Measurements from ENCODE around the gene KLK12. TPM values are rescaled to one million over a fixed set of nuclear protein-coding genes. Genes with fewer than 3 reads are reported as not detected.

The KLK12 gene
- polyA plus RNA-seq, 1 donor (not counting 4 experiments of a cell fraction or from before 2014, with no cell fraction given): not detected

DNA sequence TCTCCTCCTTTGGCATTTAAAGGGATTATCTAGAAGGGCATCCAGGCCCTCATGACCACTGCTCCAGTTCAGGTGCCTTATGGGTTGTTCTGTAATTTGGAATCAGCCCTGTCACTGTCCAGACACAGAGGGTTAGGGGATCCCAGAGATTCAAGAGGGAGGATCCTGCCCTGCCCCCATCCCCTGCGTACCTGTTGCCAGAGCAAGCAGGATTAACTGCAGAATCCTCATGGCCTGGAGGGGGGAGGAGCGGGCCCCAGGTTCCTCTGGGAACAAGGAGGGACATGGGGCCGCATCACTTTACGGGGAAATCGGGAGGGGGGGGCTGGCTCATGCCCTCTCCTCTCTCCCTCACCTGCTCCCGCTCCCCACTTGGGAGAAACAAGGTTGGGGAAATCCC lies 9.4 kb downstream of the KLK12 start:
- DNase-seq (ENCODE audit: low read depth, low spot score) (no peak), FAIRE-seq (no peak)
- H3K9me1 ChIP-seq (ENCODE audit: control insufficient read depth, extremely low read depth, insufficient read depth, low read length): no peaks in the 10 kb centered on the region
- H2AFZ ChIP-seq (ENCODE audit: control insufficient read depth, low read length): no peak overlapping the region
- no peaks in the 10 kb centered on the region for H3K79me2 ChIP-seq (ENCODE audit: control insufficient read depth, insufficient read depth, low read length)
- TF ChIP-seq EZH2 (IDR thresholded peaks at IDR 0.05; ENCODE audit: low read length): no peak
- TF ChIP-seq, protein P1, sequence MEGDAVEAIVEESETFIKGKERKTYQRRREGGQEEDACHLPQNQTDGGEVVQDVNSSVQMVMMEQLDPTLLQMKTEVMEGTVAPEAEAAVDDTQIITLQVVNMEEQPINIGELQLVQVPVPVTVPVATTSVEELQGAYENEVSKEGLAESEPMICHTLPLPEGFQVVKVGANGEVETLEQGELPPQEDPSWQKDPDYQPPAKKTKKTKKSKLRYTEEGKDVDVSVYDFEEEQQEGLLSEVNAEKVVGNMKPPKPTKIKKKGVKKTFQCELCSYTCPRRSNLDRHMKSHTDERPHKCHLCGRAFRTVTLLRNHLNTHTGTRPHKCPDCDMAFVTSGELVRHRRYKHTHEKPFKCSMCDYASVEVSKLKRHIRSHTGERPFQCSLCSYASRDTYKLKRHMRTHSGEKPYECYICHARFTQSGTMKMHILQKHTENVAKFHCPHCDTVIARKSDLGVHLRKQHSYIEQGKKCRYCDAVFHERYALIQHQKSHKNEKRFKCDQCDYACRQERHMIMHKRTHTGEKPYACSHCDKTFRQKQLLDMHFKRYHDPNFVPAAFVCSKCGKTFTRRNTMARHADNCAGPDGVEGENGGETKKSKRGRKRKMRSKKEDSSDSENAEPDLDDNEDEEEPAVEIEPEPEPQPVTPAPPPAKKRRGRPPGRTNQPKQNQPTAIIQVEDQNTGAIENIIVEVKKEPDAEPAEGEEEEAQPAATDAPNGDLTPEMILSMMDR (optimal IDR thresholded peaks at IDR 0.05 in 1 of 3, IDR thresholded peaks at IDR 0.05 in 1 of 3, conservative IDR thresholded peaks at IDR 0.05 in 1 of 3; ENCODE audit: extremely low read depth in 1 of 3, insufficient read depth in 2 of 3, low read length in 3 of 3): no peak
- H3K27ac ChIP-seq (ENCODE audit: control insufficient read depth, insufficient read depth, low read length): no peak overlapping the region
- no peaks in the 10 kb centered on the region for H3K9me3 ChIP-seq (ENCODE audit: control insufficient read depth, low read depth, low read length)
- H3K9ac ChIP-seq (ENCODE audit: control insufficient read depth, extremely low read depth, insufficient read depth, low read length): no peak overlapping the region
- H3K4me2 ChIP-seq (ENCODE audit: control insufficient read depth, extremely low read depth, insufficient read depth, low read depth, low read length): no peak overlapping the region
- H4K20me1 ChIP-seq (ENCODE audit: control insufficient read depth, extremely low read depth, insufficient read depth, low read length): no peaks in the 10 kb centered on the region
- peaks cover 11% of the 10 kb centered on the region for H3K27me3 ChIP-seq (ENCODE audit: control insufficient read depth, extremely low read depth, insufficient read depth, low read length)
- peak overlapping the region in 1 of 3 experiments; percentile 44 for H3K4me3 ChIP-seq (ENCODE audit: control insufficient read depth in 2 of 3, extremely low read depth in 1 of 3, insufficient read depth in 2 of 3, low read depth in 1 of 3, low read length in 3 of 3)
- peaks cover 18% of the 10 kb centered on the region for H3K4me1 ChIP-seq (ENCODE audit: control insufficient read depth, extremely low read depth, insufficient read depth, low read length)
- H3K36me3 ChIP-seq (ENCODE audit: control insufficient read depth in 2 of 2, extremely low read depth in 1 of 2, insufficient read depth in 2 of 2, low read length in 2 of 2): peaks cover 0 to 5% of the 10 kb centered on the region in 2 experiments
- dilution Hi-C loops (cut with MboI; ENCODE audit: extremely low pct_ligation_motif_present, low sequenced_read_pairs): no loop called here

DNA sequence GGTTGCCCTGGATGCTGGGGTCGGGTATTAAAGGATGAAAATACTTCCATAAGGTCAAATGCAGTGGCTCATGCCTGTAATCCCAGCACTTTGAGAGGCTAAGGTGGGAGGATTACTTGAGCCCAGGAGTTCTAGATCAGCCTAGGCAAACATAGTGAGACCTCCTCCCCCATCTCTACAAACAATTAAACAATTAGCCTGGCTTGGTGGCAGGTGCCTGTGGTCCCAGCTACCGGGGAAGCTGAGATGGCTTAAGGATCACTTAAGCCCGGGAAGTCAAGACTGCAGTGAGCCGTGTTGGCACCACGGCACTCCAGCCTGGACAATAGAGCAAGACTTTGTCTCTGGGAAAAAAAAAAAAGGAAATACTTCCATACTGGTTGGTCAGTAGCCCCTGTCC lies 9.9 kb downstream of the KLK12 start:
- no peak for TF ChIP-seq EZH2 (IDR thresholded peaks at IDR 0.05; ENCODE audit: low read length)
- TF ChIP-seq, protein P1 (optimal IDR thresholded peaks at IDR 0.05 in 1 of 3, IDR thresholded peaks at IDR 0.05 in 1 of 3, conservative IDR thresholded peaks at IDR 0.05 in 1 of 3; ENCODE audit: extremely low read depth in 1 of 3, insufficient read depth in 2 of 3, low read length in 3 of 3): no peak
- H3K36me3 ChIP-seq (ENCODE audit: control insufficient read depth in 2 of 2, extremely low read depth in 1 of 2, insufficient read depth in 2 of 2, low read length in 2 of 2): peaks cover 0 to 5% of the 10 kb centered on the region in 2 experiments
- H3K4me2 ChIP-seq (ENCODE audit: control insufficient read depth, extremely low read depth, insufficient read depth, low read depth, low read length): no peak overlapping the region
- H3K9me1 ChIP-seq (ENCODE audit: control insufficient read depth, extremely low read depth, insufficient read depth, low read length): no peaks in the 10 kb centered on the region
- H2AFZ ChIP-seq (ENCODE audit: control insufficient read depth, low read length): no peak overlapping the region
- peaks cover 22% of the 10 kb centered on the region for H3K4me1 ChIP-seq (ENCODE audit: control insufficient read depth, extremely low read depth, insufficient read depth, low read length)
- no peaks in the 10 kb centered on the region for H4K20me1 ChIP-seq (ENCODE audit: control insufficient read depth, extremely low read depth, insufficient read depth, low read length)
- no peak overlapping the region for H3K9ac ChIP-seq (ENCODE audit: control insufficient read depth, extremely low read depth, insufficient read depth, low read length)
- dilution Hi-C loops (cut with MboI; ENCODE audit: extremely low pct_ligation_motif_present, low sequenced_read_pairs): no loop called here
- DNase-seq (ENCODE audit: low read depth, low spot score): no peak
- no peak overlapping the region for H3K4me3 ChIP-seq (ENCODE audit: control insufficient read depth in 2 of 3, extremely low read depth in 1 of 3, insufficient read depth in 2 of 3, low read depth in 1 of 3, low read length in 3 of 3)
- FAIRE-seq: no peak
- peaks cover 11% of the 10 kb centered on the region for H3K27me3 ChIP-seq (ENCODE audit: control insufficient read depth, extremely low read depth, insufficient read depth, low read length)
- no peaks in the 10 kb centered on the region for H3K79me2 ChIP-seq (ENCODE audit: control insufficient read depth, insufficient read depth, low read length)
- no peaks in the 10 kb centered on the region for H3K9me3 ChIP-seq (ENCODE audit: control insufficient read depth, low read depth, low read length)
- no peak overlapping the region for H3K27ac ChIP-seq (ENCODE audit: control insufficient read depth, insufficient read depth, low read length)
